HFF-Myc (cell line): ENCODE data around the gene MED22.
"Not testable (repeated sequence)": the region's sequence is repeated elsewhere in the genome, so short reads cannot be mapped to it uniquely, and the experiment has no call there.

Source experiments
- DNase-seq: peaks from one replicate; pipeline ENCODE4 v3.0.0-alpha.2; 2011; ENCODE audit warnings: low read depth; ENCODE audit errors: extremely low read depth
- H3K4me3 ChIP-seq: replicated peaks from 2 replicates; pipeline ENCODE4 v1.5.1; 2011; ENCODE audit warnings: low read depth, mild to moderate bottlenecking, control low read depth, low read length
- TF ChIP-seq, protein P1 (sequence below): IDR thresholded peaks from 2 replicates; pipeline ENCODE4 v1.5.1; 2012; ENCODE audit warnings: mild to moderate bottlenecking, low read depth, low read length, control low read depth; ENCODE audit errors: missing control alignments

The MED22 gene

DNA sequence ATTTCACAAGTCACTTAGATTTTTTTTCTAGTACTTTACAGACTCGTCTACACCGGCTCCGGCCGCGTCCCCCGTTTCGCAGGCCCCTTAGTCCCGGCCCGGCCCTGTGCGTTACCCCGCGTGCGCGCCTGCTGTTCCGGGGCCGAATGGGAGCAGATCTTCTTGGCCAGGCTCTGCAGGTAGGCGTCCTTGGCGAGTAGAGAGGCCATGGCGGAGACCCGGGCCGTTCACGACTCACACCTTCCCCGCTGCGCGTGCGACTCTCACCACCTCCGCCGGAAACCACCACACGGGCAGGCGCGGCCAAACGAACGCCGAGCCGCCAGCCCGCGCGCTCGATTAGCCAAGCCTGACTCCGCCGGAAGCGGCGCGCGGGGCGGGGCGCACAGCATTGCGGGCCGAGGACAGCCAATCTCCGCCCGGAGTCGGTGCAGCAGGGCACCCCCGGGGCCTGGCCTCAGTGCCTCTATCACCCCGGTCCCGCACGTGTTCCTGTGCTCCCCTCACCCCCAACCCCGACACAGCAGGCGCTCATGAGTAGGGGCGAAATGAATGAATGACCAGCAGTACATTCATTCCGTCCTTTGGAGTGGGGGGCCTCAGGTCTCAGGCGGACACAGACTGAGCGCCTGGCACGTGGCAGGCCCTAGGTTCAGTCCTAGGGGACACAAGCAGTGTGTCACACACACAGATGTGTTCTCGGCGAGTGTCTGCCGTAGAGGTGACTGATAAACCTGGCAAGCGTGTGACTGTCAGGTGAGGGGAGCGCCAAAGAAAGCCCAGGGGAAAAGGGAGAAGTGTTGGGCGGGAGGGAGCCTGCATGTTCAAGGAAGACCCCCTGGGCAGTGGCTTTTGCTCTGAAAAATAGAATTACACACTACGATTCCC lies 11.8 kb downstream of the MED22 start, which contains the start of gene SURF6:
SURF6 (minus strand) TSS at position 265 of the 888 bp plus-strand sequence; CDS start at position 209, 56 bp downstream.
- DNase-seq: peak; percentile 56
- TF ChIP-seq, protein P1, sequence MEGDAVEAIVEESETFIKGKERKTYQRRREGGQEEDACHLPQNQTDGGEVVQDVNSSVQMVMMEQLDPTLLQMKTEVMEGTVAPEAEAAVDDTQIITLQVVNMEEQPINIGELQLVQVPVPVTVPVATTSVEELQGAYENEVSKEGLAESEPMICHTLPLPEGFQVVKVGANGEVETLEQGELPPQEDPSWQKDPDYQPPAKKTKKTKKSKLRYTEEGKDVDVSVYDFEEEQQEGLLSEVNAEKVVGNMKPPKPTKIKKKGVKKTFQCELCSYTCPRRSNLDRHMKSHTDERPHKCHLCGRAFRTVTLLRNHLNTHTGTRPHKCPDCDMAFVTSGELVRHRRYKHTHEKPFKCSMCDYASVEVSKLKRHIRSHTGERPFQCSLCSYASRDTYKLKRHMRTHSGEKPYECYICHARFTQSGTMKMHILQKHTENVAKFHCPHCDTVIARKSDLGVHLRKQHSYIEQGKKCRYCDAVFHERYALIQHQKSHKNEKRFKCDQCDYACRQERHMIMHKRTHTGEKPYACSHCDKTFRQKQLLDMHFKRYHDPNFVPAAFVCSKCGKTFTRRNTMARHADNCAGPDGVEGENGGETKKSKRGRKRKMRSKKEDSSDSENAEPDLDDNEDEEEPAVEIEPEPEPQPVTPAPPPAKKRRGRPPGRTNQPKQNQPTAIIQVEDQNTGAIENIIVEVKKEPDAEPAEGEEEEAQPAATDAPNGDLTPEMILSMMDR: no peak
- H3K4me3 ChIP-seq: peak within 1 kb of the TSS; percentile 97

DNA sequence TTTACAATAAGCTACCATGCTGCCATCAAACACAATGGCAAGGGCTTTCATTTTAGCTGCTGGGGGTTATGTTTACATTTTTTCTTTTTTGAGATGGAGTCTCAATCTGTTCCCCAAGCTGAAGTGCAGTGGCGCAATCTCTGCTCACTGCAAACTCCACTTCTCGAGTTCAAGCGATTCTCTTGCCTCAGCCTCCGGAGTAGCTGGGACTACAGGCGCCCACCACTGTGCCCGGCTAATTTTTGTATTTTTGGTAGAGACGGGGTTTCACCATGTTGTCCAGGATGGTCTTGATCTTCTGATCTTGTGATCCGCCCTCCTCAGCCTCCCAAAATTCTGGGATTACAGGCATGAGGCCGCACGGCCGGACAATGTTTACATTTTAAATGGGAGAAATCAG lies 13.0 kb downstream of the MED22 start:
- H3K4me3 ChIP-seq: peak overlapping the region; percentile 97
- DNase-seq: not testable (repeated sequence)

DNA sequence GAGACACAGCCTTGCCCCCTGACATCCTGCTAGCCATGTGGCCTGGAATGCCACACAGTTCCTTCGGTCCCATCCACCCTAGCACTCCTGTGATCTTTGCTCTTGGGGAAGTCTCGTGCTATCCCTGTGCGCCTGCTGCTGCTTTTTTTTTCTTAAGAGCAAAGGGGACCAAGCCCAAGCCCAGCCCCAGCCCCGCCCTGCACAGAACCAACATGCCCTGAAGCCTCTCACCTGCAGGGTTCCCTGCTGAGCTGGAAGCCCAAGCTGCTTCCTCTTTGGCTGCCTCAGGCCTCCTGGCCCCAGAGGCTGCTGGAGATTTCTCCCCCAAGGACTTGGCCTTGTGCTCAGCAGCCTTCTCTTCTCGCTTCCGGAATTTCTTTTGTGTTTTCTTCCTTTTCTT lies 13.8 kb downstream of the MED22 start:
- TF ChIP-seq, protein P1: no peak
- DNase-seq: no peak
- H3K4me3 ChIP-seq: peak overlapping the region; percentile 97

DNA sequence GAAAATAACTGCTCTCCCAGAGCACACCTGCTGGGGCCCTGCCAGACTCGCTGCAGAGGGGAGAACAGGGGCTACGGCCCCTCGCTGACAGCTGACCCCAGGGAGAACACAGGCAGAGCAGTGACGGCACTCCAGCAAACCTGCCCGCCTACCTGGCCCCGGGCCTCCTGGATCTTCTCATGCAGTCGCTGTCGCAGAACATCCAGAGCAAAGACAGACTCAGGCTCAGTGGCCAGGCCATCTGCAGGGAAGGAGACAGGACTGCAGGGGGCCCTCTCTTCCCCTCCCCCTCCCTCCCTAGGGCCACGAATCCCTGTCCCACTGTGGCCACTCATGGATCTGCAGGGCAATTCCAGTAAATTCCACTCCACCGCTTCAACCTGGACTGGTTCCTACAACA lies 14.4 kb downstream of the MED22 start:
- DNase-seq: no peak
- TF ChIP-seq, protein P1: no peak
- no peak overlapping the region for H3K4me3 ChIP-seq

DNA sequence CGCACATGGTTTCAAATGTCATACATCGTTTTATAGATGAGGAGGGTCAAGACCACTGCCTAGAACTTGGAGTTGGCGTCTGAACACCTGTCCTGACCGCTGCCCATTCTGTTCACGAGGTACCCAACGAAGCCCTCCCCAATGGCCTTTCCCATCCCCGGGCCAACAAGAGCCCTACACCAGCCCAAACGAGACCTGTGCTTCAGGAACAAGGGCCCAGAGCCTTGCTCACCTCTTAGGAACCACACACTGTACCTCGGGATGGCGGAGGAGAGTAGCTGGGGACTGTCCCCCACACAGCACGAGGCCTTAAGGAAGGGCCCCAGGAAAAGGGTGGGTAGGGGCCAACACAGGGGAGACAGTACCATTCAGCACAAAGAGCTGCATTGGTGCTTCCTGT lies 14.9 kb downstream of the MED22 start:
- no peak overlapping the region for H3K4me3 ChIP-seq
- TF ChIP-seq, protein P1: no peak
- DNase-seq: no peak

DNA sequence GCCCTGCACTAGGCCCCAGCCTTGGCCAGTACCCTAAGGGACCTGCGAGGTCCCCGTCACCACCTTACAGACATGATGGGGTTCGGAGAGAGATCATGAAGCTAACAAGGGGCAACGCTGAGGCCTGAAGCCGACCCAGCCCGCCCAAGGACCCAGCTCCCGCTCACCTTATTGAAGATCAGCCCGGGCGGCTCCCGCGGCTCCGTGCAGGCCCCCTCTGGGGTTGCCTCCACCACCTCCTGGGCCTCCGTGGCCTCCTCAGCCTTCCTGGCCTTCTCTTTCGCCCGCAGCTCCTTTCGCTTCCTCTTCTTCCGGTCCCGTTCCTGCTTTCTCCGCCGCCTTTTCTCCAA lies 15.6 kb downstream of the MED22 start:
- no peak overlapping the region for H3K4me3 ChIP-seq
- DNase-seq: no peak
- TF ChIP-seq, protein P1: no peak

DNA sequence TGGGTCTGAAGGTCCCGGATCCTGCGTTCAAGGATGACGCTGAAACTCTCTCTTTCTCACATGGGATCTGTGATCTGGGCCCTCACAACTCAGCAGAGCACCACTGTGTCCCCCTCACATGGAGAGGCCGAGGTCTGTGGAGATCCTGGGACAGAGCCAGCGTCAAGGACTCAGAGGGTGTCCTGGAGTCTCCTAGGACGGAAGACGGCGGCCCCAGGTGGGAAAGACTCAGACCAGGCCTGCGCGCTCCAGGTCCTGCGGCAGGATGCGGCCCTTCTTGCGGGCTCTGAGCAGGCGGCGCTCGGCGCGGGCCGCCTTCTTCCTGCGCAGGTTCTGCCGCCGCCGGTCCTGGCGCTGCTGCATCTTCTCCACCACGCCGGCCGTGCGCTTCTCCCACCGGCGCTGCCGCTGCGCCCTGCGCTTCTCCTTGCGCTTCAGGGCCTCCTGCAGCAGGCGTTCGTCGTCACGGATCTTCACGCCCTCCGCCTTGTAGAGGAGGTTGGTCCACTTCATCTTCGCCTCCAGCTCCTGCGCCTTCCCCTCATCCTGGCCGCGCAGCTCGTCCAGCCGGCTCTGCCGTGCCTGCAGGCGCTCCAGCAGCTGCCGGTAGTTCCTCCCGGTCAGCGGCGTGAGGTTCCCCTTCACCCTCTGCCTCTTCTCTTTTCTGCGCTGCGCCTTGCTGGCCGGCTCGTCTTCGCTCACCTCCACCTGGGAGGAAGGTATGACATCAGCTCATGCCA lies 16.1 kb downstream of the MED22 start:
- TF ChIP-seq, protein P1: no peak
- DNase-seq: no peak
- no peak overlapping the region for H3K4me3 ChIP-seq
